Spleen (tissue), 7 donors: ENCODE measurements around the gene MYD88.

Experiments used
- POLR2A ChIP-seq, 3 donors: fragments of 450-650 bp; IDR thresholded peaks; one replicate each; pipeline ENCODE4 v1.5.1; 2017; ENCODE audit warnings: antibody characterized with exemption in 3 of 3, mild to moderate bottlenecking in 1 of 3
- TF ChIP-seq, protein P1 (sequence below), 11 experiments: fragments of 200-600 bp in 7 of 11; fragments of 450-650 bp in 4 of 11; sonication (generic) in 4 of 11; IDR thresholded peaks in 8 of 11; conservative IDR thresholded peaks in 3 of 11; 1 replicate in 7 of 11; 2 replicates in 4 of 11; pipeline versions ENCODE4 v1.4.0 to v1.8.0; 2016 to 2021; ENCODE audit warnings: antibody characterized with exemption in 11 of 11, inconsistent platforms in 4 of 11, mild to moderate bottlenecking in 1 of 11
- donor health status: DM: no; HTN: no; CAD: no; lungs with moderate emphysema.
- donor health status: DM: no; HTN: no; CAD: no.
- donor health status: DM: no; HTN: no; CAD: no.

DNA sequence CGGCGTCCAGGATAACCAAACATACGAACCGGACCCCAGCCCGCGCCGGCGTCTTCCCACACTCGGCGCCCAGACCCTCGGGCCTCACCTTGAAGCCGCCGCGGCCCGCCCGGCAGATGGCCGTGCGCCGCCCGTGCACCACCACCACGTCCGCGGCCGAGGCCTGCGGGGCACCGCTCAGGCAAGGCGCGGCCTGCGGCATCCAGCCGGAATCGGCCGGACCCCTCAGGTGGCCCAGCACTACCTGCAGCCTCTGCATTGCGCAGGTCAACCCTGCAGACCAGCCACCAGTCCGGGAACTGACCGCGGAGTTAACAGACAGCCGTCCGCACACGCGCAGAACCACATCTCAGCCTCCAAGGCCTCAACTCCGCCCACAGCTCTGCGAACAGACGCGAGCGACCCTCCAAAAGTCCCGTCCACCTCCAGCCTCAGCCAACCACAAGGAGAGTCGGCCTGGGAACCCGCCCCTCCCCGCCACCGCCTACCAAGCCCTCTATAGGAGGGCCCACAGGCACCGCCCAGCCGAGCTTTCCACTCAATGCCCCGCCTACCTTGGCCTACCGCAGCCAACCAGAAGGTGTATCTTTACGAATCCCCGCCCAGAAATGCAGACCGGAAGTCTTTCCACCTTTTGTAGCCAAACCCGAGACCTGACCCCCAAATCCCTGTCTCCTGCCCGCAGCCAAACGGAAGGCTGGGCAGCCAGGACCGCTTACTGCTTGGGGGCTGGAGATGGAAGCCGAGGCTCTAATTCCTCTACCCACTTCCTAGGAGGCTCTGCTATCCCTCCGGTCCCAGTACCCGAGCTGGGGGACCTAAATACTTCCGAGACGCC lies 1.5 kb upstream of the MYD88 start, which contains the start of gene ACAA1:
- TF ChIP-seq POLR2A (IDR thresholded peaks at IDR 0.05): peak; percentile 66 to 89 (median 79)
- TF ChIP-seq, protein P1, sequence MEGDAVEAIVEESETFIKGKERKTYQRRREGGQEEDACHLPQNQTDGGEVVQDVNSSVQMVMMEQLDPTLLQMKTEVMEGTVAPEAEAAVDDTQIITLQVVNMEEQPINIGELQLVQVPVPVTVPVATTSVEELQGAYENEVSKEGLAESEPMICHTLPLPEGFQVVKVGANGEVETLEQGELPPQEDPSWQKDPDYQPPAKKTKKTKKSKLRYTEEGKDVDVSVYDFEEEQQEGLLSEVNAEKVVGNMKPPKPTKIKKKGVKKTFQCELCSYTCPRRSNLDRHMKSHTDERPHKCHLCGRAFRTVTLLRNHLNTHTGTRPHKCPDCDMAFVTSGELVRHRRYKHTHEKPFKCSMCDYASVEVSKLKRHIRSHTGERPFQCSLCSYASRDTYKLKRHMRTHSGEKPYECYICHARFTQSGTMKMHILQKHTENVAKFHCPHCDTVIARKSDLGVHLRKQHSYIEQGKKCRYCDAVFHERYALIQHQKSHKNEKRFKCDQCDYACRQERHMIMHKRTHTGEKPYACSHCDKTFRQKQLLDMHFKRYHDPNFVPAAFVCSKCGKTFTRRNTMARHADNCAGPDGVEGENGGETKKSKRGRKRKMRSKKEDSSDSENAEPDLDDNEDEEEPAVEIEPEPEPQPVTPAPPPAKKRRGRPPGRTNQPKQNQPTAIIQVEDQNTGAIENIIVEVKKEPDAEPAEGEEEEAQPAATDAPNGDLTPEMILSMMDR (IDR thresholded peaks at IDR 0.05 in 8 of 11, conservative IDR thresholded peaks at IDR 0.05 in 3 of 11): peak in 3 of 11 experiments; percentile 7 to 47 (median 31)
